Measurements from ENCODE around the gene UMODL1. TPM values are rescaled to one million over a fixed set of nuclear protein-coding genes. Genes with fewer than 3 reads are reported as not detected.

The UMODL1 gene
- total and polyA plus RNA-seq, 2 experiments from 2014 or later, result 0.15 to 0.47 TPM

DNA sequence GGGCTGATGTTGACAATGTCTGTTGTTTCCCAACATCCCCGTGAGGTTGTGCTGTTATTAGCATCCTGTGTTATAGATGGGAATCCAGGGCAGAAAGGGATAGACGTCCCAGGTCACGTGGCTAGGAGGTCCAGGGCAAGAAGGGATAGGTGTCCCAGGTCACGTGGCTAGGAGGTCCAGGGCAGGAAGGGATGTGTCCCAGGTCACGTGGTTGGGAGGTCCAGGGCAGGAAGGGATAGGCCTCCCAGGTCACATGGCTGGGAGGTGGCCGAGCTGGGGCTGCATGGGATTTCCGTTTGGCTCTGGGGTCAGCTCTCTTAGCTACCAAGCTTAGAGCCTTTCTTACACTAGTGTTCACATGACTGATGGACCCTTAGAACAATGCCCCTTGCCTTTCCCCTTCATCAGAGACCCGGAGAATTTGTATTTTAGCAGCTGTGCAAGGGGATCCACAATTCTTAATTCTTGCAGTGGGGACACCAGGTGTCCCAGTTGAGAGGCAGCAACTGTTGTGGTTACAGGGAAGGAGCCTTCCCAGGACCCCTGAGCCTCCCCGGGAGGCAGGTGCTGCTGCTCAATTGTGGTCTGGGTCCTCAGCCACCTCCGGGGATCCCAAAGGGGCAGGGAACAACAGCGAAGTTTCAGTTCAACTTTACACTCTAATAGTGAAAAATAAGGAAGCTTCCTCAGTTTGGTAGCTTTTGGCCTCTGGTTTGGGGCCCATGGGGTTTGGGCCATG, 69.2 kb downstream of the UMODL1 start:
- H3K27me3 ChIP-seq, result no peaks in the 10 kb centered on the region
- no peak for DNase-seq (ENCODE audit: low spot score)
- H4K20me1 ChIP-seq (ENCODE audit: insufficient read depth, poor library complexity, severe bottlenecking), result no peaks in the 10 kb centered on the region
- WGBS (ENCODE audit: low lambda C conversion rate, missing lambda C conversion rate), result 92% methylated on average over 11 of the region's 11 CpGs
- H3K79me2 ChIP-seq, result no peaks in the 10 kb centered on the region
- TF ChIP-seq EZH2phosphoT487 (IDR thresholded peaks at IDR 0.05; ENCODE audit: low read depth, severe bottlenecking, unreplicated experiment), result no peak
- TF ChIP-seq EZH2 (IDR thresholded peaks at IDR 0.05; ENCODE audit: borderline replicate concordance), result no peak
- TF ChIP-seq, protein P1, sequence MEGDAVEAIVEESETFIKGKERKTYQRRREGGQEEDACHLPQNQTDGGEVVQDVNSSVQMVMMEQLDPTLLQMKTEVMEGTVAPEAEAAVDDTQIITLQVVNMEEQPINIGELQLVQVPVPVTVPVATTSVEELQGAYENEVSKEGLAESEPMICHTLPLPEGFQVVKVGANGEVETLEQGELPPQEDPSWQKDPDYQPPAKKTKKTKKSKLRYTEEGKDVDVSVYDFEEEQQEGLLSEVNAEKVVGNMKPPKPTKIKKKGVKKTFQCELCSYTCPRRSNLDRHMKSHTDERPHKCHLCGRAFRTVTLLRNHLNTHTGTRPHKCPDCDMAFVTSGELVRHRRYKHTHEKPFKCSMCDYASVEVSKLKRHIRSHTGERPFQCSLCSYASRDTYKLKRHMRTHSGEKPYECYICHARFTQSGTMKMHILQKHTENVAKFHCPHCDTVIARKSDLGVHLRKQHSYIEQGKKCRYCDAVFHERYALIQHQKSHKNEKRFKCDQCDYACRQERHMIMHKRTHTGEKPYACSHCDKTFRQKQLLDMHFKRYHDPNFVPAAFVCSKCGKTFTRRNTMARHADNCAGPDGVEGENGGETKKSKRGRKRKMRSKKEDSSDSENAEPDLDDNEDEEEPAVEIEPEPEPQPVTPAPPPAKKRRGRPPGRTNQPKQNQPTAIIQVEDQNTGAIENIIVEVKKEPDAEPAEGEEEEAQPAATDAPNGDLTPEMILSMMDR (IDR thresholded peaks at IDR 0.05; ENCODE audit: poor library complexity), result no peak
- no peak overlapping the region for H3K27ac ChIP-seq
- H3K9me2 ChIP-seq (replicated peaks; ENCODE audit: insufficient read depth), result no peaks in the 10 kb centered on the region
- no peak overlapping the region for H3K4me3 ChIP-seq
- H3K36me3 ChIP-seq (replicated peaks; ENCODE audit: insufficient read depth, low read depth), result no peaks in the 10 kb centered on the region
- H2AFZ ChIP-seq, result no peak overlapping the region
- H3K4me2 ChIP-seq, result no peak overlapping the region
- H3K4me1 ChIP-seq (ENCODE audit: insufficient read depth), result no peaks in the 10 kb centered on the region
- H3K9me3 ChIP-seq (ENCODE audit: low read depth), result no peaks in the 10 kb centered on the region

DNA sequence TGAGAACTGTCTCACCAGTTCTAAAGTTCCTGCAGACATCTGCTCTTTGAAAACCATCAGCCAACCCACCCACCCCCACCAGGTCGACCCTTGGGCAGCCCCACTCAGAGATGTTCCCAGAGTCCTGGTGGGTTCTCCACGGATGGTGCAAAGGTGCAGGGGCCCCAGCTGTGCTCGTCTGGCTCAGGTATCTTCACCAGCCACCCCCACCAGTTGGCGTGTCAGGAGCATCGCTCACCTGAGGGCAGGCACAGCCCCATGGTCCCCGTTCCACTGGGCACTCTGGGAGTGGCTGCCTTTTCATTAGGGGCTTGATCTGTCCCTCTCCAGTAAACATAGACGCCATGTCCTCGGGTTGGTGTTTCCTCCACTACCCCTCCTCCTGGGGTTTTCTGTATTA, 70.5 kb downstream of the UMODL1 start:
- no peaks in the 10 kb centered on the region for H4K20me1 ChIP-seq (ENCODE audit: insufficient read depth, poor library complexity, severe bottlenecking)
- 87% methylated on average over 8 of the region's 8 CpGs for WGBS (ENCODE audit: low lambda C conversion rate, missing lambda C conversion rate)
- no peaks in the 10 kb centered on the region for H3K9me3 ChIP-seq (ENCODE audit: low read depth)
- no peak for DNase-seq (ENCODE audit: low spot score)
- H3K79me2 ChIP-seq, result no peaks in the 10 kb centered on the region
- H3K27ac ChIP-seq, result no peak overlapping the region
- H3K27me3 ChIP-seq, result no peaks in the 10 kb centered on the region
- no peaks in the 10 kb centered on the region for H3K36me3 ChIP-seq (replicated peaks; ENCODE audit: insufficient read depth, low read depth)
- no peak overlapping the region for H2AFZ ChIP-seq
- no peaks in the 10 kb centered on the region for H3K4me1 ChIP-seq (ENCODE audit: insufficient read depth)
- TF ChIP-seq, protein P1 (IDR thresholded peaks at IDR 0.05; ENCODE audit: poor library complexity), result no peak
- TF ChIP-seq EZH2phosphoT487 (IDR thresholded peaks at IDR 0.05; ENCODE audit: low read depth, severe bottlenecking, unreplicated experiment) (no peak), EZH2 (IDR thresholded peaks at IDR 0.05; ENCODE audit: borderline replicate concordance) (no peak)
- no peak overlapping the region for H3K4me2 ChIP-seq
- no peaks in the 10 kb centered on the region for H3K9me2 ChIP-seq (replicated peaks; ENCODE audit: insufficient read depth)
- no peak overlapping the region for H3K4me3 ChIP-seq

DNA sequence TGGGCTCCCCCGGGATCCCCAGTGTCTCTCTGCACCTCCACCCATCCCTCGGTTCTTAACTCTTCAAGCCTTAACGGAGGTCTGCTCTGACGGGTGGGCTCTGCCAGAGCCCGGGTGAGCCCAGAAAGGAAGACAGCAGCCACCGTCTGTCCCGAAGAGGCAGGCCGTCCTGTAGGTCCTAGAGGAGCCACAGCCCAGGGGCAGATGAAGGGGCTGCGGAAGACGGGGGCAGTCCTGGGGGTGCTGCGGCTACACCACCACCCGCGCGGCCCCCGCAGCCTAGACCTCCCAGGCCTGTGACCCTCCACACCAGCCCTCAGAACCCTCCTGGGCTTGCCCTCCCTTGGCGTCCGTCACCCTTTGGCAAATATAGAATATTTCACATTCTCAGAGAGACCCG, 71.0 kb downstream of the UMODL1 start:
- 96% methylated on average over 15 of the region's 18 CpGs for WGBS (ENCODE audit: low lambda C conversion rate, missing lambda C conversion rate)
- Histone ChIP-seq H3K27ac (no peak overlapping the region), H3K27me3 (no peaks in the 10 kb centered on the region), H3K79me2 (no peaks in the 10 kb centered on the region), H3K4me1 (ENCODE audit: insufficient read depth) (no peaks in the 10 kb centered on the region), H3K4me3 (no peak overlapping the region), H3K9me2 (replicated peaks; ENCODE audit: insufficient read depth) (no peaks in the 10 kb centered on the region), H3K4me2 (no peak overlapping the region), H3K9me3 (ENCODE audit: low read depth) (no peaks in the 10 kb centered on the region), H2AFZ (no peak overlapping the region), H3K36me3 (replicated peaks; ENCODE audit: insufficient read depth, low read depth) (no peaks in the 10 kb centered on the region), H4K20me1 (ENCODE audit: insufficient read depth, poor library complexity, severe bottlenecking) (no peaks in the 10 kb centered on the region)
- TF ChIP-seq EZH2phosphoT487 (IDR thresholded peaks at IDR 0.05; ENCODE audit: low read depth, severe bottlenecking, unreplicated experiment), result no peak
- TF ChIP-seq, protein P1 (IDR thresholded peaks at IDR 0.05; ENCODE audit: poor library complexity), result no peak
- no peak for TF ChIP-seq EZH2 (IDR thresholded peaks at IDR 0.05; ENCODE audit: borderline replicate concordance)
- no peak for DNase-seq (ENCODE audit: low spot score)
